Progenitor cell of endocrine pancreas (in vitro differentiated cells): Measurements from ENCODE around the gene CAMKMT. TPM values are rescaled to one million over a fixed set of nuclear protein-coding genes. Genes with fewer than 3 reads are reported as not detected.

Experiments used
- DNase-seq: peaks from one replicate; pipeline ENCODE4 v3.0.0; 2021; ENCODE audit warnings: low spot score; ENCODE audit not compliant: unreplicated experiment
- H3K27ac Mint-ChIP-seq: 2 replicates; pipeline ENCODE4 v1.8.0; 2021; ENCODE audit warnings: mild to moderate bottlenecking, moderate library complexity, mixed read lengths
- H3K27me3 Mint-ChIP-seq: 2 replicates; pipeline ENCODE4 v1.8.0; 2021; ENCODE audit warnings: mixed read lengths
- H3K36me3 Mint-ChIP-seq: 2 replicates; pipeline ENCODE4 v1.8.0; 2022; ENCODE audit warnings: mixed read lengths; ENCODE audit not compliant: insufficient read depth
- H3K4me1 Mint-ChIP-seq: 2 replicates; pipeline ENCODE4 v1.8.0; 2021; ENCODE audit warnings: low read depth, mixed read lengths
- H3K4me3 Mint-ChIP-seq: 2 replicates; pipeline ENCODE4 v1.8.0; 2021; ENCODE audit warnings: low read depth, mild to moderate bottlenecking, moderate library complexity, mixed read lengths
- H3K9me3 Mint-ChIP-seq: 2 replicates; pipeline ENCODE4 v1.8.0; 2021; ENCODE audit warnings: low read depth, mixed read lengths
- total RNA-seq: library from RNA; stranded (reverse); gene quantifications from 2 replicates; pipeline ENCODE4 v1.2.1, GENCODE V29; 2021
- TF ChIP-seq, protein P1 (sequence below): fragments of 200-600 bp; sonication (generic); IDR thresholded peaks from one replicate; pipeline ENCODE4 v1.5.0; 2021; ENCODE audit warnings: antibody characterized with exemption, mild to moderate bottlenecking; ENCODE audit not compliant: unreplicated experiment

The CAMKMT gene
- total RNA-seq, 1 donor from 2014 or later, result 20.3 TPM

DNA sequence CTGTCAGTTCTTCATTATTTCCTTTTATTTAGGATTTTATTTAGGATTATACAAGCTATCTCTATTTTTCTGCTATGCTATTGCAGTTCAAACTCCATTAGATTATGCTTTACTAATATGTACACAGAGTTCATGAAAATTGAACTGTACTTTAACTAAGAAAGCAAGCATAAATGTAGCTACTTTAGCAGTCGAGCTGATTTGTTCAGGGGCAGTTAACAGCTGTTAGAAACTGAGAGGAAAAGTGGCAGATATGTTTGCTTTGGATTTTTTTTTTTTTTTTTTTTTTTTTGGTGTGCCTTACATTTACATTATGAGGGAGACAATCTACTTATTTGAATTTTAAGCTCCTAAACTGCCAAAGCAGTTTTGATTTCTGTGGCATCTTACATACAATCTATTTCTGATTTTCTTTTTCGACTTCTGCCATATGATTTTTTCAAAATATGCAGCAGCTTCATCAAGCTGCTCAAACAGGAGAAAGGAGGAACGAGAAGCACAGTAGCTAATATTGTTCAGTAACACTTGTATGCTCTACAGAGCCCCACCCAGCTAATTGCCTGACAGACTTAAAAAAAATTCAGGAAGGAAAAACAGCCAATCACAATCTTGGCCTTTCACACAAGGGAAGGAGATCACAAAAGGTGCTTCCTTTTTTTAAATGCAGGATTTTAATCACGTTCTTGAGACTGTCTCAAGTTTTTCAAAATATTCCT, 346.4 kb downstream of the CAMKMT start:
- TF ChIP-seq, protein P1, sequence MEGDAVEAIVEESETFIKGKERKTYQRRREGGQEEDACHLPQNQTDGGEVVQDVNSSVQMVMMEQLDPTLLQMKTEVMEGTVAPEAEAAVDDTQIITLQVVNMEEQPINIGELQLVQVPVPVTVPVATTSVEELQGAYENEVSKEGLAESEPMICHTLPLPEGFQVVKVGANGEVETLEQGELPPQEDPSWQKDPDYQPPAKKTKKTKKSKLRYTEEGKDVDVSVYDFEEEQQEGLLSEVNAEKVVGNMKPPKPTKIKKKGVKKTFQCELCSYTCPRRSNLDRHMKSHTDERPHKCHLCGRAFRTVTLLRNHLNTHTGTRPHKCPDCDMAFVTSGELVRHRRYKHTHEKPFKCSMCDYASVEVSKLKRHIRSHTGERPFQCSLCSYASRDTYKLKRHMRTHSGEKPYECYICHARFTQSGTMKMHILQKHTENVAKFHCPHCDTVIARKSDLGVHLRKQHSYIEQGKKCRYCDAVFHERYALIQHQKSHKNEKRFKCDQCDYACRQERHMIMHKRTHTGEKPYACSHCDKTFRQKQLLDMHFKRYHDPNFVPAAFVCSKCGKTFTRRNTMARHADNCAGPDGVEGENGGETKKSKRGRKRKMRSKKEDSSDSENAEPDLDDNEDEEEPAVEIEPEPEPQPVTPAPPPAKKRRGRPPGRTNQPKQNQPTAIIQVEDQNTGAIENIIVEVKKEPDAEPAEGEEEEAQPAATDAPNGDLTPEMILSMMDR, result no peak
- no peaks in the 10 kb centered on the region for H3K36me3 Mint-ChIP-seq
- no peak overlapping the region for H3K27ac Mint-ChIP-seq
- H3K27me3 Mint-ChIP-seq, result no peaks in the 10 kb centered on the region
- no peak for DNase-seq
- no peaks in the 10 kb centered on the region for H3K9me3 Mint-ChIP-seq
- H3K4me1 Mint-ChIP-seq, result peaks cover 2% of the 10 kb centered on the region
- no peak overlapping the region for H3K4me3 Mint-ChIP-seq

DNA sequence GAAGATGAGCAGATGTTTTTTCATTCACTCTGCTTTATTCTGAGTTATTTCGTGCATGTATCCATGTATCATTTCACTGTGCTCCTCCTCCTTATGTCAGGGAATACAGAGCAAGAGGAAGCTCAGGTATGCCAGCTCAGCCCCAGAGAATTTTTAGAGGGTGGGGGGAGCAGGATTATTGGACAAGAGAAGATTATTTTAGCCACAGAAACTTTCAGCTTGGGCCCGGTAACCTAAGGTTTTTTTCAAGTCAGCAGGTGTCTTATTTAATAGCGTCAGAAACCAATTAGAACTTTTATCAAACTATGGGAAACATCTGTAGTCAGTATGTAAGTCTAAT, 346.9 kb downstream of the CAMKMT start:
- Mint-ChIP-seq H3K27ac (peak overlapping the region; percentile 35), H3K4me1 (peaks cover 2% of the 10 kb centered on the region), H3K9me3 (no peaks in the 10 kb centered on the region), H3K27me3 (no peaks in the 10 kb centered on the region), H3K4me3 (no peak overlapping the region), H3K36me3 (no peaks in the 10 kb centered on the region)
- DNase-seq, result no peak
- TF ChIP-seq, protein P1, result no peak

DNA sequence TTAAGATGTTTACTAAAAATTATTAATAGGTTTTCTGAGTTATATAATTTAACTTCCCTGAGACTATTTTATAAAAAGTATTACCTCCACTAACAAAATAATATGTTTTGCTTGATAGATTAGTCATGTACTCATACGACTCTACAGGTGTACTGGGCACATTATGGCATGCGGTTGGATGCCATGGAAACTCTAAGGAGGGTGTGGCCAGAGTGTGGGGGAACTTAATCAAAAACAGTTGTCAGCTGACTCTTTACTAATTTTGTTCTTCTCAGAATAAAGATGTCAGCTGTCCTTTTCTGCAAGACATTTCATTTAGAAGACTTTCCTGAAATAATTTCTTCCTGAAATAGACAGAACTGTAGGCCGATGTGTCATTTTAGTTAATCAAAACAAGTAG, 351.4 kb downstream of the CAMKMT start:
- H3K9me3 Mint-ChIP-seq, result no peaks in the 10 kb centered on the region
- no peaks in the 10 kb centered on the region for H3K27me3 Mint-ChIP-seq
- no peaks in the 10 kb centered on the region for H3K36me3 Mint-ChIP-seq

DNA sequence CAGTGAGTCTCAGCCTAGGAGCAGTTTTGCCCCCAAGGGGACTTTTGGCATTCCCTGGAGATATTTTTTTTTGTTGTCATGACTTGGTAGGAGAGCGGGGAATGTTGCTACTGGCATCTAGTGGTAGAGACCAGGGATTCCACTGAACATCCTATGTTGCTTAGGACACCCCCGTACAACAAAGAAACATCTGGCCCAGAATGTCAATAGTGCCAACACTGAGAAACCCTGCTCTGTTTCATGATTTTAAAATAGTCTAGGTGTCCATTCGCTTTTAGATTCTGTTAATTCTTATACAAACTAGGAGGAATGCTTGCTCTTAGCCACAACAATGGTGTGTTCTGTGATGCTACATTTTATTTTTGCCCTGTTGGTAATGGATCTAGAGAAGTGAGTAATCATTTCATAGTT, 353.9 kb downstream of the CAMKMT start:
- no peak for DNase-seq
- no peak overlapping the region for H3K27ac Mint-ChIP-seq
- no peaks in the 10 kb centered on the region for H3K36me3 Mint-ChIP-seq
- no peak overlapping the region for H3K4me3 Mint-ChIP-seq
- H3K27me3 Mint-ChIP-seq, result no peaks in the 10 kb centered on the region
- no peaks in the 10 kb centered on the region for H3K9me3 Mint-ChIP-seq
- TF ChIP-seq, protein P1, result peak; percentile 41
- no peaks in the 10 kb centered on the region for H3K4me1 Mint-ChIP-seq

More for the DNA sequence above, 351.4 kb downstream of the CAMKMT start:
- DNase-seq, result no peak
- TF ChIP-seq, protein P1, result no peak
- no peak overlapping the region for H3K4me3 Mint-ChIP-seq
- no peak overlapping the region for H3K27ac Mint-ChIP-seq
- H3K4me1 Mint-ChIP-seq, result peaks cover 2% of the 10 kb centered on the region

DNA sequence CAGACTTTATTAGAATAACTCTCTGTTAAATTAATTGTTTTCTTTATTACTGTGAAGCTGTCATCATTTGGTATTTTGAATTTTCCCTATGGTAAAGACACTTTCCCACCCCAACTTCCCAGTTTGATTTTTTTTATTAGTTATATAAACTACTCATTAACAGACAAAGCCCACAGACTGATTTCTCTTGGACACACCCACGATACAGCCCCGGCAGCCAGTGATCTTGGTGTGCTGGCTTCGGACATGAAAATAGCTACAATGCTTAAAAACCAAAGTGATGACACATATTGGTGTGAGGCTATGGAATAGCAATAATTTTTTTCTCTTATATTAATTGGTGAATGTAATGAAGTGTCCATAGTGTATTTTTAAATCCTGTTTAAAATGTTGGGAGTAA, 354.4 kb downstream of the CAMKMT start:
- Mint-ChIP-seq H3K27me3 (no peaks in the 10 kb centered on the region), H3K9me3 (no peaks in the 10 kb centered on the region), H3K36me3 (no peaks in the 10 kb centered on the region), H3K27ac (no peak overlapping the region), H3K4me1 (no peaks in the 10 kb centered on the region), H3K4me3 (no peak overlapping the region)
- TF ChIP-seq, protein P1, result no peak
- no peak for DNase-seq
